BLaER1 (cell line): ENCODE measurements around the gene DENND6B.

Source experiments
- H3K27ac ChIP-seq: shearing (Covaris generic); formaldehyde crosslinking; 2 replicates; pipeline ENCODE4 v1.8.1; 2022
- H3K27me3 ChIP-seq: shearing (Covaris generic); formaldehyde crosslinking; 2 replicates; pipeline ENCODE4 v1.8.1; 2022
- H3K36me3 ChIP-seq: shearing (Covaris generic); formaldehyde crosslinking; 2 replicates; pipeline ENCODE4 v1.8.1; 2022
- H3K4me1 ChIP-seq: shearing (Covaris generic); formaldehyde crosslinking; 2 replicates; pipeline ENCODE4 v1.8.1; 2022
- H3K4me2 ChIP-seq: shearing (Covaris generic); formaldehyde crosslinking; 2 replicates; pipeline ENCODE4 v1.8.1; 2022
- H3K4me3 ChIP-seq: shearing (Covaris generic); formaldehyde crosslinking; 2 replicates; pipeline ENCODE4 v1.8.1; 2022
- H3K9ac ChIP-seq: shearing (Covaris generic); formaldehyde crosslinking; 2 replicates; pipeline ENCODE4 v1.8.1; 2022
- H3K9me3 ChIP-seq: shearing (Covaris generic); formaldehyde crosslinking; 2 replicates; pipeline ENCODE4 v1.8.1; 2022
- H4K20me1 ChIP-seq: shearing (Covaris generic); formaldehyde crosslinking; 2 replicates; pipeline ENCODE4 v1.8.1; 2022
- Cebpa-rat ChIP-seq: shearing (Covaris generic); IDR thresholded peaks from 2 replicates; pipeline ENCODE4 v1.8.1; 2022

Gene DENND6B

DNA sequence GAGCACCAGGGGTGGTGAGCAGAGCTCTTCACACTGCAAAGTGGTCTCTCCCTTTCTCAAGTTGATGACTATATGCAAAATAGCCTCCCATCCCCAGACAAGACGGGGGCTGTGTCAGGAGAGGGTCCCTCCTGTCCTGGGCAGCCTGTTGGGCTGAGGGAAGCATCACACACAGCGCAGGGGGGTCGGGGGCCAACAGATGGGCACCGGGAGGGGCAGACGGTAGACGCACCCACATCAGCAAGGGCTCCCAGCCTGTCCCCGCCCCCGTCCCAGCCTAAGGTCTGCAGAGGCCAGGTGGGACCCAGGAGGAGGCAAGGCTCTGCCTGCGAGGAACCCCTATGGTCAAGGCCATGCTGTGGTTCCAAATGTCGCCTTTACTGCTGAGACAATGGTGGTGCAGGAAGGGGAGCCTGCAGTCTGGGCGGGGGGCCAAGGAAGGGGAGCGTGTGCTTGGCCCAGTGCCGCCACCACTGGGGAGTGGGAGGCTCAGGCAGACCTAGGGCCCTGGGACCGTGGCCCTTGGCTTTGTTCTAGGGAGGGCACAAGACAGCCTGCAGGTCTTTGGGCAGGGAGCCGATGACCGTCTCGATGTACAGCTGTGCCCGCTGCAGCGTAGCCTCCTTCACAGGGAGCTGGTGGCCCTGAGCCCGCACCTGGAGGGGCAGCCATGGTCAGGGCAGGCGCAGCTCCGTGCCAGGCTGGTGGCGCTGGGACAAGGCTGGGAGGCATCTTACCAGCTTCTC, 15.0 kb downstream of the DENND6B start:
- H3K4me2 ChIP-seq = peak overlapping the region; percentile 100
- no peaks in the 10 kb centered on the region for H3K27me3 ChIP-seq
- H3K4me3 ChIP-seq = peak overlapping the region; percentile 39; the same call in 1 of the 2 replicates
- H4K20me1 ChIP-seq = peaks cover 19% of the 10 kb centered on the region; the same call in 1 of the 2 replicates
- peaks cover 88% of the 10 kb centered on the region for H3K4me1 ChIP-seq
- no peaks in the 10 kb centered on the region for H3K36me3 ChIP-seq
- H3K9ac ChIP-seq = peak overlapping the region; percentile 57
- H3K27ac ChIP-seq = peak overlapping the region; percentile 58
- no peaks in the 10 kb centered on the region for H3K9me3 ChIP-seq
- TF ChIP-seq Cebpa-rat = no peak

- H3K27me3 ChIP-seq = no peaks in the 10 kb centered on the region
- peak overlapping the region; percentile 58; the same call in 1 of the 2 replicates for H3K27ac ChIP-seq
- no peaks in the 10 kb centered on the region for H3K9me3 ChIP-seq
- H3K36me3 ChIP-seq = no peaks in the 10 kb centered on the region
- H3K9ac ChIP-seq = peak overlapping the region; percentile 57
- no peak for TF ChIP-seq Cebpa-rat
- H4K20me1 ChIP-seq = peaks cover 22% of the 10 kb centered on the region
- peak overlapping the region; percentile 100 for H3K4me2 ChIP-seq
- H3K4me1 ChIP-seq = peaks cover 83% of the 10 kb centered on the region
- H3K4me3 ChIP-seq = peak overlapping the region; percentile 39; the same call in 1 of the 2 replicates
Measured at GRCh38 chr22:50310949-50311444, 15.8 kb downstream of the DENND6B start.

- Histone ChIP-seq H3K4me3 (peak overlapping the region; percentile 58; the same call in 1 of the 2 replicates), H3K4me2 (peak overlapping the region; percentile 100), H3K27me3 (no peaks in the 10 kb centered on the region), H3K4me1 (peaks cover 83% of the 10 kb centered on the region), H3K9me3 (no peaks in the 10 kb centered on the region), H3K9ac (peak overlapping the region; percentile 81), H3K27ac (peak overlapping the region; percentile 95), H3K36me3 (no peaks in the 10 kb centered on the region), H4K20me1 (peaks cover 30% of the 10 kb centered on the region)
- no peak for TF ChIP-seq Cebpa-rat
Measured at GRCh38 chr22:50310031-50310722, 16.6 kb downstream of the DENND6B start.

GRCh38 chr22:50309601-50309991, 17.2 kb downstream of the DENND6B start:
- no peaks in the 10 kb centered on the region for H3K27me3 ChIP-seq
- peaks cover 36% of the 10 kb centered on the region for H4K20me1 ChIP-seq
- H3K27ac ChIP-seq = peak overlapping the region; percentile 95
- peak overlapping the region; percentile 81 for H3K9ac ChIP-seq
- TF ChIP-seq Cebpa-rat = no peak
- peak overlapping the region; percentile 58 for H3K4me3 ChIP-seq
- H3K36me3 ChIP-seq = no peaks in the 10 kb centered on the region
- peaks cover 83% of the 10 kb centered on the region for H3K4me1 ChIP-seq
- peak overlapping the region; percentile 100 for H3K4me2 ChIP-seq
- H3K9me3 ChIP-seq = no peaks in the 10 kb centered on the region

GRCh38 chr22:50308986-50309600, 17.7 kb downstream of the DENND6B start:
- Histone ChIP-seq H4K20me1 (peaks cover 41% of the 10 kb centered on the region), H3K36me3 (no peaks in the 10 kb centered on the region), H3K4me2 (peak overlapping the region; percentile 100), H3K4me3 (peak overlapping the region; percentile 58), H3K27me3 (no peaks in the 10 kb centered on the region), H3K27ac (peak overlapping the region; percentile 95), H3K9ac (peak overlapping the region; percentile 81), H3K9me3 (no peaks in the 10 kb centered on the region), H3K4me1 (peaks cover 82% of the 10 kb centered on the region)
- TF ChIP-seq Cebpa-rat = no peak

- peak overlapping the region; percentile 58 for H3K4me3 ChIP-seq
- no peaks in the 10 kb centered on the region for H3K36me3 ChIP-seq
- peaks cover 82% of the 10 kb centered on the region for H3K4me1 ChIP-seq
- peak overlapping the region; percentile 81 for H3K9ac ChIP-seq
- H3K27me3 ChIP-seq = no peaks in the 10 kb centered on the region
- no peak for TF ChIP-seq Cebpa-rat
- H3K9me3 ChIP-seq = no peaks in the 10 kb centered on the region
- peaks cover 46% of the 10 kb centered on the region for H4K20me1 ChIP-seq
- peak overlapping the region; percentile 100 for H3K4me2 ChIP-seq
- peak overlapping the region; percentile 95 for H3K27ac ChIP-seq
Measured at GRCh38 chr22:50308597-50308935, 18.2 kb downstream of the DENND6B start.

DNA sequence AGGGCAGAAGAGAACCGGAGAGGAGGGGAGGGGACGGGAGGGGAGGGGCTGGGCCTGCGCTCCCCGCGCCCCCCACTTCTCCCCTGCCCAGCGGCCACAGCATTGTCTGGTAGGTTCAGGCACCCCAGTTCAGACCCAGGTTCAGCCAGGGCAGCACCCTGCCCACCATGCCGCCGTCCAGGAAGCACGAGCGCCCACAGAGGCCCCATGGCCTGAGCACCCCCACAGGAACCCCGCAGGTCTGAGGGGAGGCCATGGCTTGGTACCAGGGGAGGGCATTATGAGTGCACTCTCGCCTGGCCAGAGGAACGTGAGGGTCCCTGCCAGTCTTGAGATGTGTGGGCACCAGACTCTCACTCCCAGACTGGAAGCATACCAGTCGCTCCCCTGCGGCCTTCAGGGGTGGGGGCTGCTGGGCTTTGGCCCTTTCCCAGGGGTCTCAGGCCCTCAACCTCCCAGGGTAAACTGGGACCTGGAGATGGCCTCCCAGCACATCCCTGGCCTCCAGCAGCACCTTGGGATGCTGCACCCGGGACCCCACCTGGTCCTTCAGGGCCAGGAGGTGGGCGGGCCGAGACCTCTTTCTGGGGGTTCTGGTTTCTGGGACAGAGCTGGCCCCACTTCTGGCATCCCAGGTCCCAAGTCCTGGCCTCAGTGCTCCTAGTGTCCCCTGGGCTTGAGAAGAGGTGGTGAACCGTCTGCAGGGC, 18.8 kb downstream of the DENND6B start:
- Histone ChIP-seq H3K4me1 (peaks cover 83% of the 10 kb centered on the region), H3K4me3 (peak overlapping the region; percentile 58), H3K36me3 (no peaks in the 10 kb centered on the region), H4K20me1 (peaks cover 52% of the 10 kb centered on the region), H3K4me2 (peak overlapping the region; percentile 100), H3K9ac (peak overlapping the region; percentile 81), H3K9me3 (no peaks in the 10 kb centered on the region), H3K27ac (peak overlapping the region; percentile 95), H3K27me3 (no peaks in the 10 kb centered on the region)
- TF ChIP-seq Cebpa-rat = no peak

GRCh38 chr22:50306753-50307749, 19.8 kb downstream of the DENND6B start, which contains the start of gene PLXNB2:
Gene PLXNB2, minus strand, starts transcription at chr22:50307646. Its CDS starts 17,062 bp downstream, at chr22:50290584.
- Histone ChIP-seq H4K20me1 (peaks cover 62% of the 10 kb centered on the region), H3K4me3 (peak within 1 kb of the TSS; percentile 99), H3K9ac (peak within 1 kb of the TSS; percentile 99), H3K27ac (peak within 1 kb of the TSS; percentile 98), H3K36me3 (no peaks in the 10 kb centered on the region), H3K27me3 (no peaks in the 10 kb centered on the region), H3K4me1 (peaks cover 83% of the 10 kb centered on the region), H3K4me2 (peak within 1 kb of the TSS; percentile 100), H3K9me3 (no peaks in the 10 kb centered on the region)
- TF ChIP-seq Cebpa-rat = no peak
